ENCODE results near the gene FPR3.

DNA sequence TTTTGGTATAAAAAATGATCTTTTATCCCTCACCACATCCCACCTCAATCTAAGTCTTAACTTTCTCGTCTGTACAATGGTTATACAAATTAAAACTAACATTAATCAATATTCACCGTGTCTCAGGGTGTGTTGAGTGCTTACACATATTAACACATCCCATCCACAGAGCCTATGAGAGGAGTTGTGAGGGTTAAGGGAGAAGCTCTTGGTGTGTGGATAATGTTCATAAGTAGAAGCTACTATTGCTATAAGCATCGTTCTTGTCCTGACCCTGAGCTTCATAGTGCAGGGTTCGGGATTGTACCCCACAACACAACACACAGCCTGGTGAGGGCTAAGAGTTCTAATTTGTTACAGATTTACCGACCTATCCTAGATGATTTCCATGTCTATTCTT lies 2.5 kb downstream of the FPR3 start:
- TF ChIP-seq POLR2A (IDR thresholded peaks at IDR 0.05; ENCODE audit: low read depth, low read length), result no peak
- no peak for TF ChIP-seq SPI1 (IDR thresholded peaks at IDR 0.05; ENCODE audit: low read depth, low read length)
- no peak for TF ChIP-seq TAF1 (IDR thresholded peaks at IDR 0.05; ENCODE audit: low read depth, low read length)

All from GM12891 (cell line).